Measurements from ENCODE around the gene FOXL2NB. TPM values are rescaled to one million over a fixed set of nuclear protein-coding genes. Genes with fewer than 3 reads are reported as not detected.

Gene FOXL2NB
- total and polyA plus RNA-seq, 10 of the 15 experiments (the other 5 are each of a cell fraction or from before 2014, with no cell fraction given): not detected

DNA sequence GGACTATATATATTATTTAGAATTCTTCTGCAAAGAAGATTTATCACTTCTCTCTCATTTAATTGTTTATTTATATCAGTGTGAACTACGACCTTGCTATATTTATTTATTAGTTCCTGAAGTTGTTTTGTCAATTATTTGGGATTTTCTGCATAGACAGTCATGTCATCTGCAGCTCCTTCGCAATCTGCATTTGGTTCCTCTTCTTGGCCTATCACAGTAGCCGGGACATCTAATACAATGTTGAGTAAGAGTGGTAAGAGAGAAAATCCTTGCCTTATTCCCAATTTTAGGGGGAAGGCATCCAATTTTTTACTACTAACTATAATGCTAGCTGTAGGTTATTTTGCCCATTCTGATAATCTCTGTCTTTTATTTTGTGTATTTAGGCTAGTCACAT lies 39.5 kb upstream of the FOXL2NB start:
- no TSS peak for BruUV-seq (replicated peaks)
- Histone ChIP-seq H3K4me1 (ENCODE audit: control insufficient read depth, insufficient read depth, low read length) (no peaks in the 10 kb centered on the region), H3K36me3 (ENCODE audit: control insufficient read depth in 2 of 2, insufficient read depth in 2 of 2, low read length in 1 of 2) (no peaks in the 10 kb centered on the region), H3K9ac (ENCODE audit: control insufficient read depth, insufficient read depth, low read length) (no peak overlapping the region), H4K20me1 (ENCODE audit: control insufficient read depth, insufficient read depth) (no peaks in the 10 kb centered on the region), H3K4me3 (no peak overlapping the region), H3K9me3 (replicated peaks; ENCODE audit: control insufficient read depth, insufficient read depth, low read length) (no peaks in the 10 kb centered on the region; the same call in 2 of the 3 replicates), H2AFZ (ENCODE audit: control insufficient read depth, low read depth, low read length) (no peak overlapping the region), H3K4me2 (ENCODE audit: control insufficient read depth, insufficient read depth) (no peak overlapping the region), H3K27ac (ENCODE audit: control insufficient read depth, insufficient read depth) (no peak overlapping the region), H3K27me3 (replicated peaks in 1 of 2; ENCODE audit: control insufficient read depth in 2 of 2, insufficient read depth in 2 of 2, low read length in 1 of 2) (no peaks in the 10 kb centered on the region), H3K79me2 (ENCODE audit: control insufficient read depth, insufficient read depth, low read length) (no peaks in the 10 kb centered on the region)
- in situ Hi-C loops (cut with MboI) (no loop called here), intact Hi-C loops (cut with micrococcal nuclease; ENCODE audit: unreplicated experiment) (no loop called here)
- no peak for FAIRE-seq
- ChIA-PET CTCF (interaction anchor here (0.8 to 18.6 kb wide), 5 partner anchors 14 to 429 kb away, joined by 3 to 451 read pairs (median 6); partner anchors contain the start of gene CEP70), SMC1A (ENCODE audit: uncharacterized antibody, unreplicated experiment) (interaction anchor here (1.5 to 1.6 kb wide), 2 partner anchors 8 to 11 kb away, joined by 4 read pairs; no protein-coding TSS in a partner anchor), RAD21 (ENCODE audit: unreplicated experiment) (no interaction called here), POLR2A (no interaction called here)
- DNase-seq (ENCODE audit: low read depth, low spot score): no peak
- no peak for ATAC-seq
- TF ChIP-seq, protein P1, sequence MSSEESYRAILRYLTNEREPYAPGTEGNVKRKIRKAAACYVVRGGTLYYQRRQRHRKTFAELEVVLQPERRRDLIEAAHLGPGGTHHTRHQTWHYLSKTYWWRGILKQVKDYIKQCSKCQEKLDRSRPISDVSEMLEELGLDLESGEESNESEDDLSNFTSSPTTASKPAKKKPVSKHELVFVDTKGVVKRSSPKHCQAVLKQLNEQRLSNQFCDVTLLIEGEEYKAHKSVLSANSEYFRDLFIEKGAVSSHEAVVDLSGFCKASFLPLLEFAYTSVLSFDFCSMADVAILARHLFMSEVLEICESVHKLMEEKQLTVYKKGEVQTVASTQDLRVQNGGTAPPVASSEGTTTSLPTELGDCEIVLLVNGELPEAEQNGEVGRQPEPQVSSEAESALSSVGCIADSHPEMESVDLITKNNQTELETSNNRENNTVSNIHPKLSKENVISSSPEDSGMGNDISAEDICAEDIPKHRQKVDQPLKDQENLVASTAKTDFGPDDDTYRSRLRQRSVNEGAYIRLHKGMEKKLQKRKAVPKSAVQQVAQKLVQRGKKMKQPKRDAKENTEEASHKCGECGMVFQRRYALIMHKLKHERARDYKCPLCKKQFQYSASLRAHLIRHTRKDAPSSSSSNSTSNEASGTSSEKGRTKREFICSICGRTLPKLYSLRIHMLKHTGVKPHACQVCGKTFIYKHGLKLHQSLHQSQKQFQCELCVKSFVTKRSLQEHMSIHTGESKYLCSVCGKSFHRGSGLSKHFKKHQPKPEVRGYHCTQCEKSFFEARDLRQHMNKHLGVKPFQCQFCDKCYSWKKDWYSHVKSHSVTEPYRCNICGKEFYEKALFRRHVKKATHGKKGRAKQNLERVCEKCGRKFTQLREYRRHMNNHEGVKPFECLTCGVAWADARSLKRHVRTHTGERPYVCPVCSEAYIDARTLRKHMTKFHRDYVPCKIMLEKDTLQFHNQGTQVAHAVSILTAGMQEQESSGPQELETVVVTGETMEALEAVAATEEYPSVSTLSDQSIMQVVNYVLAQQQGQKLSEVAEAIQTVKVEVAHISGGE (CRISPR knock-in tag; IDR thresholded peaks at IDR 0.05): no peak
- no peak for TF ChIP-seq RFX5 (IDR thresholded peaks at IDR 0.05; ENCODE audit: low read depth, low read length)
- TF ChIP-seq PAX8 (IDR thresholded peaks at IDR 0.05): no peak
- TF ChIP-seq LARP7 (IDR thresholded peaks at IDR 0.05): no peak
- 41% methylated on average over 3 of the region's 3 CpGs for WGBS (ENCODE audit: insufficient coverage, insufficient replicate concordance, low lambda C conversion rate, missing lambda C conversion rate)
